Germinal center (tissue), 1 donor: ENCODE results near the gene NACC1.

Source experiments
- DNase-seq: peaks from one replicate; pipeline ENCODE4 v3.0.0; 2012; ENCODE audit warnings: mixed read lengths, low spot score

The NACC1 gene

DNA sequence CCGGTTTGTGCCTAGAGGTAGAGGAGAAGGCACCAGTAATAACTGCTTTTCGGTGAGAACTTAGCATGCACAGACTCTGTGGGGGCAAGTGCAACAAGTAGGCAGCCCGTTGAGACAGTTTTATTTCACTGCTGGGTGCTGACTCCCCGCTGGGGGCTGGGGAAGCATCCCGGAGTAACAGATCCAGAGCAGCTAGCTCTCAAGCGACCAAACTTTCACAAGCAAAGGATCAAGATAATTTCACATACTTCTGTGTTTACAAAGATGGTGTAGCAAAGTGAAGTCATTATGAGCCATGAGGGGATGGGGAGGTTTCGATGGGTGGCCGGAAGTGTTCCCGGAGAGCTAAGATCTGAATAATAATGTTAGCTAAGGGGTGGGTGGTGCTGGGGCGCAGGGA is 2.8 kb downstream of the NACC1 start:
- no peak for DNase-seq

DNA sequence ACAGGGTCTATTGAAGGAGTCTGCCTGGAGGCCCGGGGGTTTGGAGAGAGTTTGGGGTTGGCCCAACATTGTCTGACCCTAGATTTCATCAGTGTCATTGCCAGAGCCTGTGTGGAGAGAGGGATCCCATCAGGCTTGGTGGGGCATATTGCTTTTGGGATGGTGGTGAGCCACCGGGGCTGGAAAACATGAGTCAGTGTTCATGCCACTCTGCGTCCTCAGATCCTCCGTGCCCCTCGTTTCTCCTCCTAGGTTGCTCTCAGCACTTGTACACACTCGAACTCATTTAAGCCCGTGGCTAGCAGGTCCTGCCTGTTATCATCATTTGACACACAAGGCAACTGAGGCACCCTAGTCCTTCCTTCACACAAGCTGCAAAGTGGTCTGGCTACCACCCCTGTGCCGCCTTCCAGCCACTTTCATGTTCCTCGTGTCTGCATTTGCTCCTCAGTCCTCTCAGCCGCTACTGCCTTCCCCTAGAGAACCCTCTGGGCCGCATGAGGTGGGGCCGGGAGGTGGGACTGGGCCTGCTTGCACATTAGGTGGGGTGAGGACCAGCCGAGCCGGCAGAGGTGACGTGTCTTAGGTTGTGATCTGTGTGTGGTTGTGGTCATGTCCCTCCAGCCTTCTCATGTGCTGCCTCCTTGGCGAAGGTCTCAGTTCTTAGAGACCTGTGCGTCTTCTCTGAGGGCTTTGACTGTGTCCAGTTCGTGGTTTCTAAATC is 3.6 kb downstream of the NACC1 start:
- DNase-seq, result no peak

- DNase-seq, result no peak
Measured at GRCh38 chr19:13122275-13122878, 4.3 kb downstream of the NACC1 start.

- DNase-seq, result no peak
Measured at GRCh38 chr19:13122980-13123957, 5.2 kb downstream of the NACC1 start.

DNA sequence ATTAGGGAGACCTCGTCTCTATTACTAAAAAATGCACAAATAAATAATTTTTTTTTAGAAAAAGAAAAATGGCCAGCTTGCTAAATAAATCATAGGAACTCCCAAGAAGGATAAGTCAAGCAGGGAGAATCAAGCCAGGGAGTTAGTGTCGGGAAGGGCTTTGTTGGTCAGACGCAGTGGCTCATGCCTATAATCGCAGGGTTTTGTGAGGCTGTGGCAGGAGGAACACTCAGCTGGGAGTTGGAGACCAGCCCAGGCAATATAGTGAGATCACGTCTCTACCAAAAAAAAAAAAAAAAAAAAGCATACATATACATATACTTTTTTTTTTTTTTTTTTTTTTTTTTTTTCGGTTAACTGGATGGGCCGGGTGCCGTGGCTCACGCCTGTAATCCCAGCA is 9.0 kb downstream of the NACC1 start:
- DNase-seq, result no peak

DNA sequence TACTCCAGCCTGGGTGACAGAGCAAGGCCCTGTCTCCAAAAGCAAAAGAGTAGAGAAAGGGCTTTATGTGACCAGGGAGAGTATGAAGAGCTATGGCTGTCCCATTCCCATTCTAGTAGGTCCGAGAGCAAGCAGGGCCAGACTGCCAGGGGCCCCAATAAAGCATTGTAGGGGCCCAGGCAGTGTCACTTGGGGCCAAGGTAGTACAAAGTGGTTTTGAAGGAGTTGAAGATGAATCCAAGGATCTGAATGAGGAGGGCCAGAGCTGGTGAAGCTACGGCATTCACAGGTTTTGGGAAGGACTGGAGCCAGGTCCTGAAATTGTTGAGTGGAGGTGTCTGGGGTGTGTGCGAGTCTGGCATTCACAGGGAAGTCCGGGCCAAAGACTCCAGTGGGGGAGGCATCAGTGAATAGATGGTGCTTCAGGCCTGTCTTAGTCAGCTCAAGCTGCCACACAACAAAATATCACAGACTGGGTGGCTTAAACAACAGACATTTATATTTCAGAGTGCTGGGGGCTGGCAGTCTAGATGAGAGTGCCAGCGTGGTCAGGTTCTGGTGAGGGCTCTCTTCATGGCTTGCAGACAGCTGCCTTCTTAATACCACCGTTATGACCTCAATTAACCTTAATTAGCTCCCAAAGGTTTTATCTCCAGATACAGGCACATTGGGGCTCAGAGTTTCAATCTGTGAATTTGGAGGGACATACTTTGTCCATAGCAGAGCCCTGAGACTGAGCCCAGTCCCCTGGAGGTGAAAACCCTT is 9.9 kb downstream of the NACC1 start:
- no peak for DNase-seq

DNA sequence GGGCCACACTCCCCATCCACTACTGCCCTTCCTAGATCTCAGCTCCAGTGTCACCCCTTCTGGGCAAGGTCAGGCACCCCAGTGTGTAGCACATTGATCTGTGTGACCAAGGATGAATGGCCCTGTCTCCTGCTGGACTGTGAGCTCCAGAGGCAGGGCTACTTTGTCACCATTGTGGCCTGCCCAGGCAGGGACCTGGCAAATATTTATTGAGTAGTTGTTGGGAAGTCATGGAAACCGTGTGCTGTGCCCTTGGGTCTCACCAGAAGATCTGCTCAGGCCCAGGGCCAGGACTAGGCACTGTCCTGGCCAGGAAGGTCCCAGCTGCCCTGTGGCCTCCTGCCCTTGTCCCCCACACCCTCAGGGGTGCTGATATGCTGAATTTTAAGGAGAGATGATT is 10.5 kb downstream of the NACC1 start:
- DNase-seq, result no peak

DNA sequence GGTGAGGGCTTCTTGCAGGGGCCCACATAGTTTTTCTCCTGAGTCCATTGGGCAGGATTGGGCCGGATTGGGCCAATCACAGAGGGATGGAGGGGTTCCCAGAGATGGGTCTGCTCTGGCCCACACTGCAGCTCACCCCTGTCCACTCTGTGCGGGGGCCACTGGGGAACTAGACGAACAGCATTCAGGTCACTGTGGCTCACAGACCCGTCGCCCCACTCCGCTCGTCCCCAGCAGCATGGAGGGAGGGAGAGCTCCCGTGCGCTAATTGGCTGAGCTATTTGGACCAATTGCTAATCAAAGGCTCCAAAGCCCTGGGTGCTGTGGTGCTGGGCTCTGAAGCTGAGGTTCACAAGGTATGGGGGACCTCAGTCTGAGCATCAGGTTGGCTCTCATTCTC is 11.3 kb downstream of the NACC1 start:
- no peak for DNase-seq

DNA sequence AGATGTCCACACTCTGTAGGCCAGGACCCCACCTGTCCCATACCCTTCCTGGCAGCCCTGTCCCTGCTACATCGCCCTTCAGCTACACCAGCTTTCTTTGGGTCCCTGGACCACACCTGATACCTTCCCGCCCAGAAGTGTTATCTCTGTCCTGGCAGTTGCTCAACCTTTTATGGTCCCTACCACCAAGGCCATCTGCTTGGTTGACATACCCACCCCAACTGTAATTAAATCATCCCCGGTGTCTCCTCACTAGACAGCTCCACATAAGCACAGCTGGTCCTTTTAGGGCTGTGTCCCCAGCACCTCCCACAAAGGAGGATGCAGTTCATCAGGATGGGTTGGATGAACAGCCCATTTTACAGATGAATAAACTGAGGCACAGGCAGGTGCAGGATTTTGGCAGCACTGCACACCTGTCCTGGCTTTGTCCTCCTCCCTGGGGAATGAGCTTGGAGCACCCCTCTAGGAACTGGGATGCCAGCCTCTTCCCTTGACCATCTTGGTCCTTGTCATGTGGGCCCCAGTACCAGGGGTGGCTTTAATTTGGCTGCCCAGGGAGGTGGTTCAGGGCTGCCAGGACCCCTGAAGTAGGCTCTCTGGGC is 12.9 kb downstream of the NACC1 start:
- DNase-seq, result no peak

- no peak for DNase-seq
Measured at GRCh38 chr19:13132471-13133180, 14.6 kb downstream of the NACC1 start.

GRCh38 chr19:13133241-13133870 is 15.3 kb downstream of the NACC1 start:
- no peak for DNase-seq

- DNase-seq, result no peak
Measured at GRCh38 chr19:13134626-13135025, 16.6 kb downstream of the NACC1 start.

DNA sequence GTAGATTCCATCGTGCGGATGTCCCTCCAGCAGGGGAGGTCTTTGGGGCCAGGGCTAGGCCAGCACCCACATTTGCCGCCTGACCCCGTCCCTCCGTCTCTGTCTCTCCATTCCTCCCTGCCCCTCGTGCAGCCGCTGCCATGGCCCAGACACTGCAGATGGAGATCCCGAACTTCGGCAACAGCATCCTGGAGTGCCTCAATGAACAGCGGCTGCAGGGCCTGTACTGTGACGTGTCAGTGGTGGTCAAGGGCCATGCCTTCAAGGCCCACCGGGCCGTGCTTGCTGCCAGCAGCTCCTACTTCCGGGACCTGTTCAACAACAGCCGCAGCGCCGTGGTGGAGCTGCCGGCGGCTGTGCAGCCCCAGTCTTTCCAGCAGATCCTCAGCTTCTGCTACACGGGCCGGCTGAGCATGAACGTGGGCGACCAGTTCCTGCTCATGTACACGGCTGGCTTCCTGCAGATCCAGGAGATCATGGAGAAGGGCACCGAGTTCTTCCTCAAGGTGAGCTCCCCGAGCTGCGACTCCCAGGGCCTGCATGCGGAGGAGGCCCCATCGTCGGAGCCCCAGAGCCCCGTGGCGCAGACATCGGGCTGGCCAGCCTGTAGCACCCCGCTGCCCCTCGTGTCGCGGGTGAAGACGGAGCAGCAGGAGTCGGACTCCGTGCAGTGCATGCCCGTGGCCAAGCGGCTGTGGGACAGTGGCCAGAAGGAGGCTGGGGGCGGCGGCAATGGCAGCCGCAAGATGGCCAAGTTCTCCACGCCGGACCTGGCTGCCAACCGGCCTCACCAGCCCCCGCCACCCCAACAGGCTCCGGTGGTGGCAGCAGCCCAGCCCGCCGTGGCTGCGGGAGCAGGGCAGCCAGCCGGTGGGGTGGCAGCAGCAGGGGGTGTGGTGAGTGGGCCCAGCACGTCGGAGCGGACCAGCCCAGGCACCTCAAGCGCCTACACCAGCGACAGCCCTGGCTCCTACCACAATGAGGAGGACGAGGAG is 17.3 kb downstream of the NACC1 start:
- DNase-seq, result no peak

GRCh38 chr19:13137290-13137794 is 19.3 kb downstream of the NACC1 start:
- DNase-seq, result no peak

DNA sequence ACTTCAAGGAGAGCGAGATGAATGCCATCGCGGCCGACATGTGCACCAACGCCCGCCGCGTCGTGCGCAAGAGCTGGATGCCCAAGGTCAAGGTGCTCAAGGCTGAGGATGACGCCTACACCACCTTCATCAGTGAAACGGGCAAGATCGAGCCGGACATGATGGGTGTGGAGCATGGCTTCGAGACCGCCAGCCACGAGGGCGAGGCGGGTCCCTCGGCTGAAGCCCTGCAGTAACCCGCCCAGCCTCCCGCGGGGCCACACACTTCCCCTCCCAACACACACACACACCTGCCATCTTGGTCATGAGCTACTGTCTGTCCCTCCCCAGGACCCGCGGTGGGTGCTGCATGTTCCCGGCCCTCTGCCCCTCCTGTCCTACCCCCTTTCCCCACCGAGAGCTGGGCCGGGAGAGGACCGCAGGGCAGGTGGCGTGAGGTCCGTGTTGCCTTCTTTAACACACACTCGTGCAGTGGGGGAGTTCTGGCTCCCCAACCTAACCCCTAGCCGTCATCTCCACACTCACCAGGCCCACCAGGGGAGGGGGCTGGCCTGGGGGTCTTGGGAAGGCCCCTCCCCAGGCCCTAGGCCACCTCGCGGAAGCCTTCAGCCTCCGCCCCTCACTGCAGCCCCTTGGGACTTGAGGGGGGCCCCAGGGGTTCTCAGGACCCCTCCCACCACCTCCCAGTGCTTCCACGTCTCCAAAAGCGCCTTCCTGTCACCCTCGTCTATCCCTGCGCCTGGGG is 20.3 kb downstream of the NACC1 start:
- no peak for DNase-seq

GRCh38 chr19:13138916-13139198 is 20.8 kb downstream of the NACC1 start:
- no peak for DNase-seq

- DNase-seq, result no peak
Measured at GRCh38 chr19:13139633-13140311, 21.7 kb downstream of the NACC1 start.
